KOPT-K1 (cell line): ENCODE measurements around the gene NUP50.

Experiments used
- H3K27ac ChIP-seq: fragments of 200-600 bp; sonication (generic); 2 replicates; pipeline ENCODE4 v1.5.1; 2016; ENCODE audit warnings: antibody characterized with exemption, mild to moderate bottlenecking, low read depth, low read length; ENCODE audit not compliant: poor library complexity, severe bottlenecking
- H3K36me3 ChIP-seq: fragments of 200-600 bp; sonication (generic); 2 replicates; pipeline ENCODE4 v1.5.1; 2017; ENCODE audit warnings: antibody characterized with exemption, mild to moderate bottlenecking, low read length, moderate library complexity; ENCODE audit not compliant: insufficient read depth
- H3K9me3 ChIP-seq: fragments of 200-600 bp; sonication (generic); 2 replicates; pipeline ENCODE4 v1.5.1; 2017; ENCODE audit warnings: antibody characterized with exemption, low read length, mild to moderate bottlenecking; ENCODE audit not compliant: insufficient read depth, poor library complexity, severe bottlenecking

NUP50 gene

DNA sequence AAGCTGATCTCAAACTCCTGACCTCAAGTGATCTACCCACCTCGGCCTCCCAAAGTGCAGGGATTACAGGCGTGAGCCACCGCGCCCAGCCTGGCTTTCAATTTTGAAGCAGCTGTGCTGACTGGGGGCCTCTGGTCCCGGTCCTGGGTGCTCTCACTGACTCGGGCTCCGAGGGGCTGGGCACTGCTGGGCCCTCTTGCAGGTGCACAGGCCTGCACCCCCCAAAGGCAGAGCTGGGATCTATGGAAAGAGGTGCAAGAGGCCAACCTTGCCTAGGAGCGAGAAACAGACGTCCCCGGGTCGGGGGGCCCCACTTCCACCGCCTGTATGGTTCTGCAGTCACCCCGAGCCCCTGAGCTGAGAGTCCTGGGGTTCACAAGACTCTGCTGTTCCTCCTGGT is 43.8 kb downstream of the NUP50 start:
- Histone ChIP-seq H3K9me3 (no peaks in the 10 kb centered on the region), H3K36me3 (peaks cover 10% of the 10 kb centered on the region; the same call in 1 of the 2 replicates), H3K27ac (no peak overlapping the region)

DNA sequence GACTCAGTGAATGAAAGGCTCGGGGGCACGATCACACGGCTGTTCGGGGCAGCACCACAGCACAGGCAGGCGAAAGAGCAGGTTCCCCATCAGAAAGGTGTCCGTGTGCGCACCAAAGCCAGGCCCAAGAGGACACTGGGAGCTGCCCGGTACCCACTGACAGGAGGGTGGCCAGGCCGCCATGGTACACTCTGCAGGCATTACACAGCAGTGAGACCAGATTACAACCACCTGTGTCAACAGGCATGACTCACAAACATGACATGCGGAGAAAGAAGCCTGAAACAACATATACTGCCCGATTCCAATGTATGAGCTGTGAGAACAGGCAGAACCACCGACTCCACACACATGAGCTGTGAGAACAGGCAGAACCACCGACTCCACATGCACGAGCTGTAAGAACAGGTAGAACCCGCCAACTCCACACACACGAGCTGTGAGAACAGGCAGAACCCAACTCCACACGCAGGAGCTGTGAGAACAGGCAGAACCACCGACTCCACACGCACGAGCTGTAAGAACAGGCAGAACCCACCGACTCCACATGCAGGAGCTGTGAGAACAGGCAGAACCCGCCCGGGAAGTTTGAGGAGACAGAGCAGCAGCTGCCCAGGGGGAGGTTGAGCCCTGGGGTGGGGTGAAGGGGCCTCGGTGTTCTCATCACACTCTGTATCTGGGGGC is 44.4 kb downstream of the NUP50 start:
- H3K27ac ChIP-seq = no peak overlapping the region
- peaks cover 10% of the 10 kb centered on the region; the same call in 1 of the 2 replicates for H3K36me3 ChIP-seq
- no peaks in the 10 kb centered on the region for H3K9me3 ChIP-seq

DNA sequence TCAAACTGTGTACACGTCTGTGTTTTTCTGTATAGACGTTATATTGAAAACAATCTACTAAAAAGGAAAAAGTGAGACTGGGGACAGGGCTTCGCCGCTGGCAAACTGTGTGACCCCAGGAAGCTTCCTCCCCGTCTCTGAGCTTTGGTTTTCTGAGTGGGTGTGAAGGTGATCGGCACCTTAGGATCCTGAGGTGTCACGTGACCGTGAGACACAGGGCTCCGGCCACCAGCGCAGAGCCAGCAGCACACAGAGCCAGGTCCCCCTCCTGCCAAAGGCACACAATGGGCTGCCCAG is 44.9 kb downstream of the NUP50 start:
- H3K9me3 ChIP-seq = no peaks in the 10 kb centered on the region
- H3K36me3 ChIP-seq = peaks cover 10% of the 10 kb centered on the region; the same call in 1 of the 2 replicates
- H3K27ac ChIP-seq = no peak overlapping the region

DNA sequence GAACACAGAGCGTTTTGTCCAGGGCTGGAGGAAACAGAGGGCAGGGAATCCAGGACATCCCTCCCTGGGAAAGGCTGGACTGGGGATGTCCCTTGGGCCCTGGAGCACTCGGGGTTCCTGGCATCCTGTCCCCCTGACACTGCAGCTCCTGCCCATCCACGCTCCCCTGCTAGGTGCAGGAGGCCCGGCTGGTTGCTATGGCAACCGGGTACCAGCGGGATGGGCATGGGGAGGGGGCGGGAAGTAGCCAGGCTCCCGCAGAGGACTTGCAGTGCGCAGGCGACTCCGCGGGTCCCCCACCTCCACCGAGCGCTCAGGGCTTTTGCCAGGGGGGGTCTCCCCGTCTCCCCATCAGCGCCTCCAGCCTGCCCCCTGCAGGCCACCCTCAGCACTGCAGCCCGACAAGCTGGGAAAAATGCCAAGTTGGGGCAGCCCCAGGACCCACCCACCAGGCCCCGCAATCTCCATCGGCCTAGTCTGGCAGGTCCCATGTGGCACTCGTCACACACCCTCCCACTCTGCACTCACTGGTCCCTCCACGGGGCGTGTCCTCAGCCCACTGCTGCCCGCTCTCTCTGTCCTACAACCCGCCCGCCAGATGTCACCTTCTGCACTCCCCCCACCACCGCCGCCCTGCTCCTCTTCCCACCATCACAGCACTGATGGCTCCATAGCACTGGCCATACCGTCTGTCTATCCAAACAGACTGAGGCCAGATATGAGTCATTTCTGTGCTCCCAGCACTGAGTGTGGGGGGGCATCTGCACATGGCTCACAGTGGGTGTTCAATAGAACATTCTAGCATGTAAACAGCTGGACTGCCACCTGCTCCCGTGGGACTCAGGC is 45.5 kb downstream of the NUP50 start:
- H3K9me3 ChIP-seq = no peaks in the 10 kb centered on the region
- no peak overlapping the region for H3K27ac ChIP-seq
- peaks cover 7% of the 10 kb centered on the region; the same call in 1 of the 2 replicates for H3K36me3 ChIP-seq

DNA sequence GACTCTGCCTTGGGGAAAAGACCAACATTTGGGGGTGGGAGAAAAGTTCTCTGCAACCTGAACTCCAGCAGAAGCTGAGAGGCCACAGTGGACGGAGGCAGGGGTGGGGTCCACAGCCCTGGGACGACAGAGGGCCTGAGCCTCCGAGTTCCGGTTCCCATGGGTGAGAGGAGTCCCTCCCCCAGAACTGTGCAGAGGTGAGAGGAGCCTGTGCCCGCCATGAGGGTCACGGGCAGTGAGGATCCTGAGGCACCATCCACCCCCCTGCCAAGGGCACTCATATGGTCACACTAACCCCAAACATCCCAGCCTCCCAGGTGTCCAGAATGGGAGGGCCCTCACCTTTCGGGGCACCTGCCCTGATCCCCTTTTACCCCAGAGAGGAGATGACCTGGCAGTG is 46.4 kb downstream of the NUP50 start:
- Histone ChIP-seq H3K36me3 (no peaks in the 10 kb centered on the region; the same call in 1 of the 2 replicates), H3K27ac (no peak overlapping the region)

DNA sequence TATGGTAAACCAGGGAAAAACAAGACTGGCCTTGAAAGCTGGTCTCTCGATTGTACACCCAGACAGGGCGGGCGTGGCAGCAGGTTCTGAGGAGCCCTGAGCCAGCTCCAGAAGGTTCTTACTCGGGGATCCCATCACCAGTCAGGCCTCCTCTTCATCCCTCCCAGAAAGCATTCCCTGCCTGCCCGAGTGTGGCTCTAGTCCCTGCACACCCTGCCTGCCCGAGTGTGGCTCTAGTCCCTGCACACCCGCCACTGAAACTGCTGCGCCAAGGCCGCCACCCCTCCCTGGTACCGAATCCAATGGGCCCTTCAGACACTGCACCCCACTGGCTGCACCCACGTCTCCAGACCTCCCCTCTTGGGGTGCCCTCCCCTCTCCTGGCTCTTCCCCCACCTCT is 46.9 kb downstream of the NUP50 start:
- Histone ChIP-seq H3K36me3 (no peaks in the 10 kb centered on the region; the same call in 1 of the 2 replicates), H3K9me3 (no peaks in the 10 kb centered on the region), H3K27ac (no peak overlapping the region)

More for the DNA sequence above, 46.4 kb downstream of the NUP50 start:
- H3K9me3 ChIP-seq = no peaks in the 10 kb centered on the region

DNA sequence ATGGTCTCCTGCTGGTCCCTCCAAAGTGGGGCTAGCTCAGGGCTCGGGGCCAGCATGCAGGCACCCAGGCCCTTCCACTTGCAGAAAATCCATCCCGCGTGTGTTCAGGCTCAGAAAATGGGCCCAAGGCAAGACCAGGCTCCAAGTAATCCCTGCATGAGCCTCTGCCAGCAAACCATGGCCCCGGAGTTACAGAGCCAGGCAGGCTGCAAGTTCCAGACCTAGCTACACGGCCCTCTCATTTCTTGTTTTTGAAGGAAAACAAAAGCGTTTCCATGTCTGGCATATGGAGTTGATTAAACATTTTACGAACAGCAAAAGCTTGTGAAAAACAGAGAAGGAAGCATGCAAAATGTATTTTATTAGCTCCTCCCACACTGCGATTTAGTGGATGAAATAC is 47.3 kb downstream of the NUP50 start:
- Histone ChIP-seq H3K9me3 (no peaks in the 10 kb centered on the region), H3K36me3 (no peaks in the 10 kb centered on the region; the same call in 1 of the 2 replicates), H3K27ac (no peak overlapping the region)

DNA sequence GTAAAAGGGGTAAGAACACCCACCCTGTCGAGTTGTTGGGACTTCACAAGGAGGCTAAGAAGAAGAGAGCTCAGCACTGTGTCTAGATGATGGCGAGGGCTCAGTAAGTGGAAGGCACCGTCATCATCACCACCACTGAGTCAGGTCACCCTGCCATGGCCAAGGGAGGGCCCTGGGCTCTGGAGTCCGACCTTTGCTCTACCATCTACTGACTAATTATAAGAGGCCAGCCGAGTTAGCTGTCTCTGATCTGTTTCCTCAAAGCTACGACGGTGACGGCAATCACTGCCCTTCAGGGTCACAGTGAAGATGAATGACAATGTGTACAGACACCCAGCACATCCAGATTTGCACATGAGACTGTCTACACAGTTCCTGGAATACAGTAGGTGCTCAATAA is 47.7 kb downstream of the NUP50 start:
- no peaks in the 10 kb centered on the region; the same call in 1 of the 2 replicates for H3K36me3 ChIP-seq
- H3K27ac ChIP-seq = no peak overlapping the region

DNA sequence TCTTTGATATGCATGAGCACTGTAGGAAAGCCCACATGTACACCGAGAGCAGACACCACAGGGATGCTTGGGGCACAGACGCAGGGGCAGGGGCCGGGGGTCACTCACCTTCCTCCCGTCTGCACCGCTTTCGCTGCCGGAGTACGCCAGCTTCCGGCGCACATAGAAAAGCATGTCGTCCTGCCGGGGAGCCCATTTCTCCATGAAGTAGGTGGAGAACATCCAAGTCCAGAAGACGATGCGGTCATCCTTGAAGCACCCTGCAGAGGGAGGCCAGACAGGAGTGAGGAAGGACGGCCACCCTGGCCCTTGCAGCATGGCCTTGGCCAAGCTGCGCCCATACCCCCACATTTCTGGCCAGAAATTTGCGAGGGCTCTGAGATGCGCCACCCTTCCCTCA is 48.1 kb downstream of the NUP50 start:
- Histone ChIP-seq H3K36me3 (no peaks in the 10 kb centered on the region; the same call in 1 of the 2 replicates), H3K9me3 (no peaks in the 10 kb centered on the region), H3K27ac (no peak overlapping the region)

More for the DNA sequence above, 47.7 kb downstream of the NUP50 start:
- no peaks in the 10 kb centered on the region for H3K9me3 ChIP-seq

DNA sequence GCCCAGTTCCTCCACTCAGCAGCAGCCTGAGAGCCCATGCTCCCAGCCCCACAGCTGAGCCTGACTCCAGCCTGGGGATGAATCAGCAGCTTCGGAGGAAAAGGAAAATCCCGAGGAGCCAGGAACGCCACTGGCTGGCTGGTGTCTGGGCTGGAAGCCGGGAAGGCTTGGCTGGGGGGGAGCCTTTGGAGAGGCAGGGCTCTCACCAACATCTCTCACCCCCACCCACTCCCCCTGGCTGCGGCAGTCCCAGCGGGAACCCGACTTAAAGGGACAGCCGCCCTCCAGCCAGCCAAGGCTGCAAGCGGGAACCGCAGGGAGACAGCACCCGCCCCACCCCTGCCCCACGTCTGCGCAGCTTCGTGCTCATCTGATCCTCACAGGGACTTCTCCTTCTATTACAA is 48.6 kb downstream of the NUP50 start:
- Histone ChIP-seq H3K9me3 (no peaks in the 10 kb centered on the region), H3K27ac (no peak overlapping the region), H3K36me3 (no peaks in the 10 kb centered on the region; the same call in 1 of the 2 replicates)

DNA sequence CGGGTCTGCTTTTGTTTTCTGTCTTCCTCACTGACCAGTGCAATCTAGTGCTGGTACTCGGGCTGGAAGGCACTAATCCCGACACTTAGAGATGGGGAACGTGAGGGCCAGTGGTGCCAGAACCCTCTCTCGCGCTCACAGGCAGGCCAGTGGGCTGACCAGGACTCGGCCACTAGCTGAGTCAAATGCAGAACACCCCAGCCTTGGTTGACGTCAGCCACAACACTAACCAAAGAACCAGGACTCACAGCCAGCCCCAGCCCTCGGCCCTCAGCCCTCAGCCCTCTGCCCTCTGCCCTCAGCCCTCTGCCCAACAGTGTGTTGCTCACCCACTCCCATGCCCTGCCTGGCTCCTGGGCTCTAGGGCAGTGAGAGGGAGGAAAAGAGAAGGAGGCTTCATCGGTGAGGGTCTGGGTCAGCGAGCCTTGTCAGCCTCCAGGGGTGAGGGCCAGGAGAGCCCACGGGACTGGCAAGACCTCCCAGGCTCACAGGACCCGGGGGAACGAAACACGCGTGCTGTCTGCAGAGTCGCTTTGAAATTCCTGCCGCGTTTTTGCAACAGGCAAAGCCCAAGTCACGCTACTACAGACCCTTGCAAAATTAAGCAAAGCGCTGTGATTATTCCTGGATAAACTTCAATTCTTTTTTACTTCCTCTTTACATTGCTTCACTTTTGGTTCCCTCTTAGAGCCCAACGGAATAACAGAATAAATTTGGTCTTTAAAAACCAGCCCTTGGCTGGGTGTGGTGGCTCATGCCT is 49.4 kb downstream of the NUP50 start:
- Histone ChIP-seq H3K36me3 (no peaks in the 10 kb centered on the region; the same call in 1 of the 2 replicates), H3K27ac (no peak overlapping the region), H3K9me3 (no peaks in the 10 kb centered on the region)

DNA sequence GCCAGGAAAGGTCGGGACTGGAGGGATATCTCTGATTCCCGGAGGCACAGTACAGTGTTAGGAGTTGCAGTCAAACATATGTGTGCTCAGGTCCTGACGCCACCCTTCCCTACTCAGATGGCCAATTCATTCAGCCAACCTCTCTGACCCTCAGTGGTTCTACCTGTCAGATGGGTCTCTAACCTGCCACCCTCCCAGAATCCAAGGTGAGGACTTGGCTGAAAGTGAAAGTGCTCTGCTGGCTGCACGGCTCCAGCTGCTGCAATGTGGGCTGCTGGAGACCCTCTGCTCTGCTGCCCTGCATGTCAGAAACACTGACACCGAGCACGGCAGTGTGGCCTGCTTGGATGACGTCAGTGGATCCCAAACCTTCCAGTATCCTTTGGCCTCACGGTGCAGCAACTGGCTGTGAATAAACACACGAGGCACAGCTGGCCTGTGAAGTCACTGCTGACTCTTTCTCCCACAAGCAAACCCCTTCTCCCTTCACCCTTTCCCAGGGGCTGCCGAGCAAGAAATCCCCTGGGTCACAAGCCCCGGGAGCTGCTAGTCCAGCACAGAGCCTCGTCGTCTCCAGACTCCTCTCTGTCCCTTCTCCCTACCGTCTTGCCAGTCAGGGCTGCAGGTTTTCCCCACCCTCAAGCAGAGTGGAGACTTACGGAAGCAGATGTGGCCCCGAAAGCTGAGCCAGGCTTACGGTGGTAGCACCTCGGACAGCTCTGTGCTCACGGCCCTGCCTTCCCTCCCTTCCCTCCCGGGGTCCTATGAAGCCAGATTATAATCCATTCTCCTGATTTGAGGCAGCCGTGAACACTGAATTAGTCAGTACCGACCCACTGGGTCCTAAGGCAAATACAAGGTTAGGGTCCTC is 52.6 kb downstream of the NUP50 start:
- Histone ChIP-seq H3K36me3 (no peaks in the 10 kb centered on the region; the same call in 1 of the 2 replicates), H3K9me3 (no peaks in the 10 kb centered on the region), H3K27ac (no peak overlapping the region)

DNA sequence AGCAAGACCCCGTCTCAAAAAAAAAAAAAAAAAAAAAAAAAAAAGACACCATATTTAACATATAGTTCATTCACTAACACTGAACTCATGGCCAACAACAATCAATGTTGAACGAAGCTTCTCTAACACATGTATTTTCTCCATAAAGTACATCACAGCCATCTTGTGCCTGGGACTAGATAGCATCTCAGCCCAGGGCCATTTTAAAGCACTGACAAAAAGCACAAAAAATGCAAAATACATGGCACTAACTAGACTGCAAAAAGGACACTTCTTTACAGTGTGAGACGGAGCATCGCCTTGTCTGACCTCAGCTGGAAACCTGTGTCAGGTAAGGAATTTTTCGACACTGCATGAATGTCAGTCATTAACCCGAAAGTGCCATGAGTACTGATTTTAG is 53.6 kb downstream of the NUP50 start:
- no peaks in the 10 kb centered on the region for H3K9me3 ChIP-seq
- no peak overlapping the region for H3K27ac ChIP-seq
- no peaks in the 10 kb centered on the region for H3K36me3 ChIP-seq

DNA sequence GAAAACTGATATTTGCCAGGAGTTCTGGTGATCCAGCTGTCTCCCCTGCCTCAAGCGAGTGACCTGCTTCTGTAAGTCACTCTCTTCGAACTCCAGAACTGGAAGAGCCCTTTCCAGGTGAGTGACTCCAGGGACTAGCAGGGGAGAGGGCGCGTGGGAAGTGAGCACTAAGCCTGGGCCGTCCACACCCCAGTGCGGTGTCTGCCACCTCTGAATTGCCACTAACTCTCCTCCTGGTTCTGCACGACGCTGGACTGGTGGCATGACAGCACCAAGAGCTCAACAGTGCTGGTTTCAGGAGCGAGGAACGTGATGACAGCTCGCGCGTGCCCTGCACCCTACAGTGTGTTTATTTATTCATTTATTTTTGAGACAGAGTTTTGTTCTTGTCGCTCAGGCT is 54.1 kb downstream of the NUP50 start:
- H3K9me3 ChIP-seq = no peaks in the 10 kb centered on the region
- H3K36me3 ChIP-seq = no peaks in the 10 kb centered on the region
- no peak overlapping the region for H3K27ac ChIP-seq
